Gastroesophageal sphincter (tissue), 3 donors: Measurements from ENCODE around the gene MAP3K4.

Experiments used
- CTCF ChIP-seq, 4 experiments: fragments of 200-600 bp in 2 of 4; fragments of 450-650 bp in 2 of 4; sonication (generic) in 1 of 4; IDR thresholded peaks; one replicate each; pipeline ENCODE4 v1.5.1; 2017 to 2019; ENCODE audit warnings: antibody characterized with exemption in 4 of 4, mild to moderate bottlenecking in 2 of 4, moderate library complexity in 2 of 4
- EP300 ChIP-seq: sonication (generic); formaldehyde crosslinking; IDR thresholded peaks from one replicate; pipeline ENCODE4 v1.6.1; 2017; ENCODE audit warnings: antibody characterized with exemption, mild to moderate bottlenecking

- TF ChIP-seq CTCF (IDR thresholded peaks at IDR 0.05) (no peak), EP300 (no peak)
Measured at GRCh38 chr6:161076181-161076677, 84.7 kb downstream of the MAP3K4 start.
